NCI-H510A treated with DMSO at 0.1 percent for 48 hours (cell line): ENCODE data around the gene SMARCD3.

Source experiments
- DNase-seq: peaks from one replicate; lab custom pipeline; 2025; lab: John Stamatoyannopoulos, UW

The SMARCD3 gene

DNA sequence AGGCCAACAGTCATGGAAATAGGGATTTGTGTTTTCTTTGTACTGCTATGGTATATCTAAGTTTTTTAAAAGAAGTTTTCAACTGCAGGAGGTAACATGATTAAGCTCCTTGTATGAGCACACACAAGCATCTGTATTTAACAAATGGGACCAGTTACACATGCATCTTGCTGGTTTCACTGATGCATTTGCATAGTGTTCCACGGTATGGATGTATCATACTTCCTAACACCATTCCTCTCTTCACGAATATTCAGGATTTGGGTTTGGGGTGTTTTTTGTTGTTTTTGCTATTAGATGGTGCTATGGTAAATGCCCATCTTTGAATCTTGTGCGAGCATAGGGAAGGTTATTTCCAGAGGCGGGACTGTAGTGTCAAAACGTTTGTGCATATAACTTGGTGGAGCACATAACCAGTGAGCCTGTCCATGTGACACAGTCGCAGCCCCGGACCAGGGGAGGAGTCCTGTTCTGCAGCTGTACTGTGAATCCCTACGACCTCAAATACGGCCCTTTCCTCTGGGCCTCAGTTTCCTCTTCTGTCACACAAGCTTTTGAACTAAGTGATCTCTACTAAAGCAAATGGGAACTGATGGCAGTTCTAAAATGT is 40.1 kb downstream of the SMARCD3 start:
- no peak for DNase-seq

DNA sequence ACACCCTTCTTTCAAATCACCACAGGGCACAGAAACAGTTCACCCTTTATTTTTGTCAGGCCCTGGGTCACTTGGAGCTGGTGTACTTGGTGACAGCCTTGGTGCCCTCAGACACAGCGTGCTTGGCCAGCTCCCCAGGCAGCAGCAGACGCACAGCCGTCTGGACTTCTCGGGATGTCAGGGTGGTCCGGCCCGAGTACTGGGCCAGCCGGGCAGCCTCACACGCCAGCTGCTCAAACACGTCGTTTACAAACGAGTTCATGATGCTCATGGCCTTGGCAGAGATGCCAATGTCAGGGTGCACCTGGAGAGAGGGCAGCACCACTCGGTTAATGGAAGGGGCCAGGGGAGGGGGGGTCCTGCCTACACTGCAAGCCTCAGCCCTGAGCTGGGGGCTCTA is 40.7 kb downstream of the SMARCD3 start:
- no peak for DNase-seq

DNA sequence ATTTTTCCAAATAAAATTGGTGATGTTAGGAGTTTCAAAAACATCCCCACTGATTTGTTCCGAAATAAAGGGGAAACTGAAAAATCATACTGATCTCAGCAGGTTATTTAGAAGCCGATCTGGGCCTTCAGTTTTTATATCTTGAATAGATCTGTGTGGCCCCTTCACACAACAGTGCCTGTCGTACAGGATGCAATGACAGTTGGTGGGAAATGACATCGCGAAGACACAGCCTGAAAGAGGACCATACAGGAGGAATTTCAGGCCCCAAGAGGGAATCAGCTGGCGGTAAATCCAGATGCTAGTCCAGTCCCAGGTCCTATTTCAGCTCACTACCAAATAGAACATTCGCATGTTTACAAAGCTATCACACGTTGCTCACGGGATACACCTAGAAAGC is 41.2 kb downstream of the SMARCD3 start:
- DNase-seq: no peak

DNA sequence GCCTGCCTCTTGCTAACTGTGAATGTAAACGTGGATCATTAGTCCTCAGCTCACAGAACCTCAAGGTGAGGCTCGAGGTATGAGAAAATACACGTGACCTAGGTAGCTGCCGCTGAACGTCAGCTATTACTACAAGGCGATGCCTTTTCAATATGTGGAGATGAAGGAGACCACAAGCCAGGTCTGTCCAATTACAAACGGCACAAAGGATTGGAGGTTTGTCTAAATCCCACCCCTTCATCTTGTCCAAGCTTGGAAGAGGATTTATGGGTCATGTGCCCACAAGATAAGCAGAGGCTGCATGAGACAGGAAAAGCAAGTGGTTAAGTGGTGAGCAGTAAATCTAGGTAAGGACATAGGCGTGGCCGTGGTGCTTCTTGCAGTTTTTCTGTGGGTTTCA is 41.6 kb downstream of the SMARCD3 start:
- DNase-seq: no peak

DNA sequence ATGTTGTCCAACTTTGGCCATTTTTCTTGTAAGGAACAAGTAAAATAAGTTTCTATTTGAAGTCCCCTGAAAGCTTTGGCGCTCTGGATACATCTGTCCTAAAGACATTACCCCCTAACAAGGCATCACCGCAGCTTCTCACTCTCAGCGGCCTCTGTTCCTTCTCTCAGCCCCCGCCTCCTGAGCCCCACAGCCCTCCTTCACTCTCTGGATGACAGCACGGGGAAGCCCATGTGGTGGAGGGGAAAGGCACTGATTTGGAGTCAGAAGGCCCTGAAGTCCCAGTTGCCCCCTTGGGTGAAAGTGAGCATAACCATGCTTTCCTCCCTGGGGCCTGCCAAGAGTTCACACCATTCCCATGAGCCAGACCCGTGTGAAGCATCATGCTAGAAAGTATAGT is 42.8 kb downstream of the SMARCD3 start:
- DNase-seq: no peak

DNA sequence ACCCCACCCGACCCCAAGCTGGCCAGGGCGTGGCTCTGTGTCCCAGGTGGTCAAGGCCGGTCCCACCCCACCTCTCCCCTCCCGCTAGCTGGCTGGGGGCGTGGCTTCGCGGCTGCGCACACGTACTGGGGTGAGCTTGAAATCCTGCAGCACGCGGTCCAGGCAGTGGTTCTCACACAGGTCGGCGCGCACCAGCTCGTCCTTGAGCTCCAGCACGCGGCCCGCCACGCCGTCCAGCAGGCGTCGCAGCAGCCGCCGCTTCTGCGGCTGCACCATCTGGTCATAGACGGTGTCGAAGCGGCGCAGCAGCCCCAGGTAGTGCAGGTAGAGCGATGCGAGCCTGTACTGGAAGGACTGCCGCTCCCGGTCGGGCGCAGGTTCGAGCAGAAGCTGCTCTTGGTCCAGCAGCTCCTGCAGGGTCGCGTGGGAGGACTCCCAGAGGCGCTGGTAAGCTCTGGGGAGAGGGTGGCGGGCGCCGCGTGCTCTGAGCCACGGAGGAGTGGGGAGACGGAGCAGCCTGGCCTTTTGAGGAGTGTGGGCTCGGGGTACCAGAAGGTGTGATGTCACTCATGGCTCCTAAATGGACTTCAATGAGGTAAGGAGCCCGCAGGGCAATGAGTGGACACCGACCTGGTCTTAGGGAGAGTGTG is 44.0 kb downstream of the SMARCD3 start:
- no peak for DNase-seq

DNA sequence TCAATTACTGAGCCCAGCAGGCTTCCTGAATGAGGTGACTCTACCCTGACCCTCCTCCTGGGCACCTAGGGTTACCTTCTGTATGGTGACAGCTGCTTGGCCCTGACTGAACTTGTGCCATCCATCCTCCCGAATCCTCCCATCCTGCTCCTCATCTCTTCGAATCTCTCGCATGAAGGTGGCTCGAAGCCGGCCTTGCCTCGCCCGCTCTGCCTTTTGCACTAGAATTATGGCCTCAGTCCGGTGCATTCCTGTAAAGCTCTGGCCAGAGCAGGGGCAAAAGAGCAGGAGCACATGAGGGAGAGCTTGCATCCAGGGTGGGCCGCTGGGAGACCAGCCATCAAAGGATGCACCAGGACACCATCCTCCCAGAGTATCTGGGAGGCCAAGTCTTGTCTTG is 45.7 kb downstream of the SMARCD3 start:
- DNase-seq: no peak

DNA sequence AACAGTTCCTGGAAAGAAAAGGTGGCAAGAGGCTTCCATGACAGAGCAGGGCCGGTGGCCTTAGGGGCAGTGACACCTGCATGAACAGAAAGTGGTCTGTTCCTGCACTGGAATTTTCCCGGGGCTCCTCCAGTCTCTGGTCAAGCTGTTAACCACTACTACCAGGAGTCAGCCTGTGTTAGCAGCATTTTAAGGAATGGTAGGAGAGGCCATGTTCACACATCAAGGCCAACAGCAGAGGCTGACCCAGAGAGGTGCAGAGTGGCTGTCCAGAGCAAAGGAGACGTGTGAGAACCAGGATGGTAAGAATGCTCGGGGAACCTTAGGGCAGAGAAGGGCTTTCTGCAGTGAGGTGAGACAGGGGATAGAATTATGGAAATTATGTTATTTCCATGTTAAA is 46.7 kb downstream of the SMARCD3 start:
- no peak for DNase-seq

DNA sequence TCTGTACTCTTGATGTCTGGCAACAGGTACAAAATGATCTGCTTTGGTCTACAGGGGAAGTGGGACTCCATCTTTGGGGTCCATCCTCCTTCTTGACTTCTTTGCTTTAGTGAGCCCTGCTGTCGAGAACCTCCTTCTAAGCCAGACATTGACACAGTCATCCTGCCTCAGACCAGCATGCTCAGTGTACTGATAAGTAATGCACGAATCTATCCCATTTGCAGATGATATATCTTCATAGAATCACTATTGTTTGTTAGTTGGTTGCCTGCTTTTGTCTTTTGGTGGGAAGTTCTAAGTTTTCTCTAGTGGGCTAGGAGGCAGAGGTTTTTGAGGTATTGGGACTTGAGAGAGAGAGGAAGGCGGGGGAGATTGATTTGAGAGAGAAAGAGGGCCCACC is 47.1 kb downstream of the SMARCD3 start:
- DNase-seq: no peak

DNA sequence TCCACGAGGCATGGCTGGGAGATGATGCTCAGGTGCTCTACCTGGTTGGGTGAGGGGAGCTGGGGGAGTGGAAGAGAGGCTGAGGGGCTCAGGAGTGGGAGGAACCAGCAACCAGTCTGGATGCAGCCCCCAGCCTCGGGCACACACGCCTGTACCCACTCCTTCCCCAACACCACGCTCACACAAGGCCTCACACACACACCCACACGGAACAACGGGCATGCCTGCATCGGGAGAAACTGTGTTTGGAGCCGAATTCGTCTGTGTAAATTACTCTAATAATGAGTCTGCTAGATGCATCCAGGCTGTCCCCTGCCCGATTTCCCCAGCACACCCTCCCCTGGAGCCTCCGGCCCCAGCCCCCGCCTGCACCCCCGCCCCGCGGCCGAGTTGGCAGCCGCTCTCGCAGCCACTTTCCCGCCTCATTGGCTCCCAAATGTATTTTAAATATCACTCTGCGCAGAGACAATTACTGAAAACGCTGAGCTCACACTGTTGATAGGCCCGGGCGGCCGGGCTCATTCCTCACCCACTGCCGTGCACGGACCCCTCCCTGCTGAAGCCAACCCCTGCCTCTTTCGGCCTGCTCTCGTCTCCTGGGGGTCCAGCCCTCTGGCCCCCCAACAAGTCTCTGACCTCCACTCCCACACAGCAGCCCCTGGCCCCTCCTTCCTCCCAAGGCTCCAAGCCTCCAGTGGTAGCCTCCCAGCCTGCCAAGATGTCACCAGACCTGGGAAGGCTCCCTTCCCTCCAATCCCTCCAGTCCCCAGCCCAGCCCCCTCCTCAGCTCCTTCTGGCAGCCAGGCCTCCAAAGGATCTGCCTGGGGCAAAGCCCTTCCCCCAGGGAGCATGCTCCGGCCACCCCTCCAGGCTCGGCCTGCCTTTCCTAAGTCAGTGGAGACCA is 49.3 kb downstream of the SMARCD3 start:
- DNase-seq: no peak

DNA sequence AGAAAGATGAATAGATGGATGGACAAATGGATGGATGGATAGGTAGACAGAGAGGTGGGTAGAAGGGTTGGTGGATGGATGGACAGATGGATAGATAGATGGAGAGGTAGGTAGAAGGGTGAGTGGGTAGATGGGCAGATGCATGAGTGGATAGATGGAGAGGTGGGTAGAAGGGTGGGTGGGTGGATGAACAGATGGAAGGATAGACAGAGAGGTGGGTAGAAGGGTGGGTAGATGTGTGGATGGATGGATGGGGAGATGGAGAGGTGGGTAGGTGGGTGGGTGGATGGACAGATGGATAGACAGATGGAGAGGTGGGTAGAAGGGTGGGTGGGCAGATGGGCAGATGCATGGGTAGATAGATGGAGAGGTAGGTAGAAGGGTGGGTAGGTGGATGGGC is 50.6 kb downstream of the SMARCD3 start:
- no peak for DNase-seq

DNA sequence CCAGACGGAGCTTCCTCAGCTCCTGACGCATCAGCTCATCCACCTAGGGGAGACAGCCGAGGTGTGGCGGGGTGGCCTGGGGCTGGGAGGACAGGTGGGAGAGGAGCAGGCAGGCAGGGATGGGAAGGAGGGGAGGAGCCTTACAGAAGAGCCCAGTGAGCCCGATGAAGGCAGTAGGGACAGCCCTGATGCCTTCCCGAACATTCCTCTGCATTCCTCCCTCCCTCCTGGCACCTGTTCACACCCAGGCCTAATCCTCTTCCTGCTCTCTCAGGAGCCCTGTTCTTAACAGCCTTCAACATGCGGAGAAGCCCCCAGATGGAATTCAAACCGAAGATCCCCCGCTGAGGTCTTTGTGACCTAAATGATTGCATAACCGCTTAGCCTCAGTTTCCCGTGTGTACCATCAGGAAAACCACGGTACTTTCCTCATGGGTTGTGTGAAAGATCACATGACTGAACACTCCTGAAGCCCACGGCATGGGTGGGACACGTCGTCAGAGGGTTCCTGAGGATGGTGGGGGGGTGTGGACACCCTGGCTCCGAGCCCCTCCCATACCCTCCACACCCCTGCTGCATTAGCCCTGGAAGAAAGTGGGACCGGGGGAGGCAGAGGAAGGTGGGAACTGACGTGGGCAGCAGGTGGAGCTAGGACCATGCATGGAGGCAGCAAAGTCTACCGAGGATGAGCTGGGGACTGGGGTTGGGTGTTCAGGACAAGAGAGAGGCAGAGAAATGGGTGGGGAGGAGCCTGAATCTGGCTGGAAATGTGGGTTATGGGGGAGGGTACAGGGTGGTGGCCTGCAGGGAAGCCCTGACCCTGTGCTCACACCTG is 52.7 kb downstream of the SMARCD3 start:
- DNase-seq: no peak

DNA sequence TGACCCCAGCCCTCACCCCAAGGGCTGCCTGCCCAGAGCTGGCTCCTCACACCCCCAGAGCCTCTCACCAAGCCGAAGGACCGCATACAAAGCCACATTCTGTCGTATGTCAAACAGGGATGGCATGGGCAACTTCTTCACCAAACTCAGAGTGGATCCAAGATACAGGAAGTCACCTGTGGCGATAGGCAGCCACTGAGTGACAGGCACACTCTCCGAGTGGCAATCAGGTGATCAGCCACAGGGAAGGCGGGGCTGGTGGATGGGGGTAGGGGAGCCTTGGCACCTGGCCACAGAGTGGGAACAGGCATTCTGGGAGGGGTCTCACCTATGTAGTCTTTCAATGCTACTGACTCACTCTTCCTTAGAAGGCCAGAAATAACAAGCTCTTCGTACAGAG is 54.3 kb downstream of the SMARCD3 start:
- no peak for DNase-seq

DNA sequence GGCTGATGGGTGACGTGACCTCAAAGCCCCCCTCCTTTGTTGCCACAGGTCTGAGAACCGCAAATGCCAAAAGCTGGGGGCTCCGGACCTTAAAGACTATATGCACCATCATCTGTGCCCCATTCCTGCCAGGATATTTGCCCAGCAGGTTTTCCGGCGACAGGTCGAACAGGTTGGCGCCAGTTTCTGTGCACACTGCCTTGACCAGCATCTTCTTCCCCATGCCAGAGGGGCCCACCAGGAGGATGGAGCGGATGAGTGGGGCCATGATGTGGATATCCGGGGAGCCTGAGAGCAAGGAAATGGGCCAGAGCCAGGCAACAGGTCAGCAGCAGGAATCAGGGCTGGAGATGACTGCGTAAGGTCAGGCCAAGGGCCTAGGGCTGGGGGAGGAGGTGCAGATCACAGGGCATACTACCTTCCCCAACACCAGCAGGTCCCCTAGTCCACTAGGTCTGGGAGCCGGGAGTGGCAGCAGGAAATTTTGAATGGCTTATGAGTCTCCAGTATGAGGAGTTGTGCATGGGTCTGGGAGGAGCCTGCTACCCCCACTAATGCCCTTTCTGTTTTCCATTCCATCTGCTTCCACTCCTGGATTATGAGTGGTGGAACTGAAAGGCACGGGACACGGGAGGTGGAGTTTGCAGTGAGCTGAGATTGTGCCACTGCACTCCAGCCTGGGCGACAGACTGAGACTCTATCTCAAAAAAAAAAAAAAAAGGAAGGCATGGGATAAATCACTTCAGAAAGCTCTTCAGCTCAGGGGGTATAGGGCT is 55.1 kb downstream of the SMARCD3 start:
- no peak for DNase-seq

DNA sequence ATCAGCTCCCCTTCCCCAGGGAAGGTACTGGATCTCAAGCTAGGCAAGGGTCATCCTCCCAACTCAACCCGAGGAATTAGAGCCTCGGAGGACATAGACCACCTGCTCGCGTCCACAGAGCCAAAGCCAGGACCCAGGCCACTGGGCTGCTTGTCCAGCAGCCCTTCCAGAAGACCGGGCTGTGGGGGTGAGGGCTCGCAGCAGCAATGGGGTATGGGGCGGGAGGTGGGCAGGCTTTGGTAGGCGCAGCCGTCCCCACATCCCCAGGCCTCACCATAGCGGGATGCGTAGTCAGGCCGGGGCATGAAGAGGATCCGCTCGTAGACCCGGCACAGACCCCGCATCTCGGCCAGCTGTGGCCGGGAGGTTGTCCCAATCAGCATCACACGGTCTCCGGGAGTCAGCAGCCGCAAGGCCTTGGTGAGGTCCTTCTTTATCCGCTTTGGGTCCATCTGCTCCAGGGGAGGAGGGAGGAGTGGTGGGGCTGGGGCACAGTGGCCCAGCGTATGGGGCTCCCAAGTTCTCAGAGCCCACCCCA is 56.4 kb downstream of the SMARCD3 start:
- DNase-seq: no peak

DNA sequence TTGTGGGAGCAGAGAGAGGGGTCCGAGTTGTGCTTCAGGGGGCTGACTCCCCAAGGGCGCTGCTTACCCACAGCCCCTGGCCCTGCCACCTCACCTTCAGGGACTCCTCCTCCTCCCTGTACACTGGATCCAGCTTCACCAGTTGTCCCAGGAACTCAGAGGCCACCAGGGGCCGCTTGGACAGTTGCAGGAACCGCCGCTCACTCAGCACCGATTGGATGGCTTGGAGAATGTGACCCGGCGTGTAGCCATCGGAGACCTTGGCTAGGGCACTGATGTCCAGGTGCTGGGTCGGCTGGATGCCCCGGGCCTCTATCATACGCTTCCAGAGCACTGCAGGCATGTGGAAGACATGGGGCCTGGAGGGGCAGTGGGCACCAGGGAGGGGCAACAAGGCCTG is 57.0 kb downstream of the SMARCD3 start:
- DNase-seq: no peak

DNA sequence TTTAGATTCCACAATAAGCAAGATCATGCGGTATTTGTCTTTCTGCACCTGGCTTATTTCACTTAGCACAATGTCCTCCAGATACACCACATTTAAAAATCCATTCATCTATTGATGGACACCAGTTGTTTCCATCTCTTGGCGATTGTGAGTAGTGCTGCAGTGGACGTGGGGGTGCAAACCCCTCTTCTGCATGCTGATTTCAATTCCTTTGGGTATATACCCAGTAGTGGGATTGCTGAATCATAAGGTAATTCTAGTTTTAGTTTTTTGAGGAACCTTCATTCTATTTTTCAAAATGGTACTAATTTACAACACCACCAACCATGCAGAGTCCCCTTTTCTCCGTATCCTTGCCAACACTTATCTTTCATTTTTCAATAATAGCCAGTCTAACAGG is 59.5 kb downstream of the SMARCD3 start:
- DNase-seq: no peak
